ENCODE data around the gene DCTN3. TPM values are rescaled to one million over a fixed set of nuclear protein-coding genes. Genes with fewer than 3 reads are reported as not detected.

DCTN3 gene
- total and polyA plus RNA-seq, 2 donors (not counting 1 experiment from before 2014, with no cell fraction given) = 106 to 157 TPM

DNA sequence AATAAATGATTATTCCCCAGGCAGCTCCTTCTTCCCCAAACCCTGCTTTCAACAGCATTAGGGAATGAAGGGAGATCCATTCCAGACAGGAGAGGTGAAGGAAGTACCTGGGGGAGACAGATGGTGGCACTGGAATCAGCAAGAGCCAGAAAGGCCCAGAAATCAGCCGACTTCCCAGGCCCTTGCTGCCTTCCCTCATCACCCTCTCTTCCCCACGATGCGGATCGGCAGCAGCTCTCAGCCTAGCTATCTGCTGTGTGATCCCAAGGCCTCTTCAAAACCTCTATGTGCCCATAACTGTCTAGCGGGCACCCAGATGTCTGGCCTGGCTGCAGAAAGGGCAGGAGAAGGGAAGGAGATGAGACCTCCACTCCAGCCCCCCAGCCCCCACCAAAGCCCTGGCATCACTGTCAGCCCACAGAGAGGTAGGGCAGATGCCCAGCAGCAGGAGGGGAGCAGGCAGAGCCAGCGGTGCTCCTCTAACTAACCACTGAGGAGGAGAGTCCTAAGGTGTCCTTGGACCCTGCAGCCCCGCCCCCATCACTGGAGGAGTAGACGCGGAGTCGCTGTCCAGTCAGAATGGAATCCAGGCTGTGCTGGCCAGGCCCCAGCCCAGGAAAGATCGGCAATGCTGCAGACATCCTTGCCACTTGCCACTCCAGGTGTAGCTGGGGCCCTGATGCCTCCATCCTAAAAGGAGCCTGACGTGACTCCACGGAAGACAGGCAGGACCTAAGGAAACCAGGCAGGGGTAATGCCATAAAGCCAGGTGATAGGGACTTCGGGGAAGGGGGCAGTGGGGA is 43.5 kb downstream of the DCTN3 start:
- H4K20me1 ChIP-seq (ENCODE audit: control insufficient read depth, extremely low read depth, insufficient read depth, low read length) = no peaks in the 10 kb centered on the region
- no peak overlapping the region for H3K27ac ChIP-seq (ENCODE audit: insufficient read depth, low read length)
- no peaks in the 10 kb centered on the region for H3K36me3 ChIP-seq (ENCODE audit: control insufficient read depth, insufficient read depth, low read length)
- H3K4me2 ChIP-seq (ENCODE audit: extremely low read depth, insufficient read depth, low read length) = no peak overlapping the region
- no peaks in the 10 kb centered on the region for H3K4me1 ChIP-seq (ENCODE audit: control insufficient read depth, extremely low read depth, insufficient read depth, low read length)
- no peak for DNase-seq (ENCODE audit: low read depth in 2 of 2)
- no peak for TF ChIP-seq EZH2 (IDR thresholded peaks at IDR 0.05; ENCODE audit: low read length, missing control alignments)
- TF ChIP-seq, protein P1, sequence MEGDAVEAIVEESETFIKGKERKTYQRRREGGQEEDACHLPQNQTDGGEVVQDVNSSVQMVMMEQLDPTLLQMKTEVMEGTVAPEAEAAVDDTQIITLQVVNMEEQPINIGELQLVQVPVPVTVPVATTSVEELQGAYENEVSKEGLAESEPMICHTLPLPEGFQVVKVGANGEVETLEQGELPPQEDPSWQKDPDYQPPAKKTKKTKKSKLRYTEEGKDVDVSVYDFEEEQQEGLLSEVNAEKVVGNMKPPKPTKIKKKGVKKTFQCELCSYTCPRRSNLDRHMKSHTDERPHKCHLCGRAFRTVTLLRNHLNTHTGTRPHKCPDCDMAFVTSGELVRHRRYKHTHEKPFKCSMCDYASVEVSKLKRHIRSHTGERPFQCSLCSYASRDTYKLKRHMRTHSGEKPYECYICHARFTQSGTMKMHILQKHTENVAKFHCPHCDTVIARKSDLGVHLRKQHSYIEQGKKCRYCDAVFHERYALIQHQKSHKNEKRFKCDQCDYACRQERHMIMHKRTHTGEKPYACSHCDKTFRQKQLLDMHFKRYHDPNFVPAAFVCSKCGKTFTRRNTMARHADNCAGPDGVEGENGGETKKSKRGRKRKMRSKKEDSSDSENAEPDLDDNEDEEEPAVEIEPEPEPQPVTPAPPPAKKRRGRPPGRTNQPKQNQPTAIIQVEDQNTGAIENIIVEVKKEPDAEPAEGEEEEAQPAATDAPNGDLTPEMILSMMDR (conservative IDR thresholded peaks at IDR 0.05 in 1 of 2, IDR thresholded peaks at IDR 0.05 in 1 of 2; ENCODE audit: low read depth in 1 of 2, low read length in 2 of 2) = no peak
- no peak overlapping the region for H3K9ac ChIP-seq (ENCODE audit: insufficient read depth, low read length)
- peaks cover 40% of the 10 kb centered on the region for H3K27me3 ChIP-seq (ENCODE audit: control insufficient read depth, insufficient read depth, low read length)
- no peak overlapping the region for H2AFZ ChIP-seq (ENCODE audit: low read length)
- no peak overlapping the region for H3K4me3 ChIP-seq (replicated peaks in 1 of 4; ENCODE audit: control extremely low read depth in 1 of 4, insufficient read depth in 1 of 4, low read depth in 3 of 4, low read length in 4 of 4)
- no peaks in the 10 kb centered on the region for H3K9me3 ChIP-seq (ENCODE audit: control insufficient read depth, insufficient read depth, low read depth, low read length)
- H3K79me2 ChIP-seq (ENCODE audit: control insufficient read depth, insufficient read depth, low read length) = no peaks in the 10 kb centered on the region

DNA sequence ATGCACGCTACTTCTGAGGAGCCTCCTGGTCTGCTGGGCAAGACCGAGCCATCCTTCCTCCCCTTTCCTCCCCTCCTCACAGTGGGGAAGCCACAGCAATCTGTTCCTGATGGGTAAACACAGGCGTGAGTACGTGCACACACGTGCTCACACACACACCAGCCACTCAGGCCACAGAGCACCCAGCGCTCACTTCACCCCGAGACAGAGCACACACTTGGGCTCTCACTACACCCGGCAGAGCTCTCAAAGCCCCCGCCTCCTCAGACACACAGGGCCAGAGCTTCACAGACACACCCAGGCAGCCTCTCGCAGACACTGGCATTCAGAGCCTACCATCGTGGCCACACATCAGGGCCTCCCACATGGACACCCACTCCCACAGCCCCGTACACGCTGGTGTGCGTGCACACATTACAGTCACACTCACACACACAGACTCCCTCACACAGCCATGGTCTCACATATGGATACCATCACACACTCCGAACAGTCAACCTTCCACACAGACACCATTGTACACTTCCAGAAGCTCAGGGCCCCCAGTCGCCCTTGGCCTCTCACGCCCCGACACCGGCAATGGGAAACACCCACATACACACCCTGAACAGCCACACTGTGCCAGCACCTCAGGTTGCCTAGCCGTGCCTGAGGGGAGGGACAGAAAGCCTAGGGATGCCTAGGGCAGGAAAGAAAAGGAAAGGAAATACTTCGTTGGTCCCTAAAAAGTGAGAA is 44.3 kb downstream of the DCTN3 start:
- H3K27me3 ChIP-seq (ENCODE audit: control insufficient read depth, insufficient read depth, low read length) = peaks cover 38% of the 10 kb centered on the region

GRCh38 chr9:34575241-34575640 is 45.1 kb downstream of the DCTN3 start:
- peaks cover 33% of the 10 kb centered on the region for H3K27me3 ChIP-seq (ENCODE audit: control insufficient read depth, insufficient read depth, low read length)
- H3K4me3 ChIP-seq (replicated peaks in 1 of 4; ENCODE audit: control extremely low read depth in 1 of 4, insufficient read depth in 1 of 4, low read depth in 3 of 4, low read length in 4 of 4) = no peak overlapping the region
- no peaks in the 10 kb centered on the region for H3K36me3 ChIP-seq (ENCODE audit: control insufficient read depth, insufficient read depth, low read length)
- H4K20me1 ChIP-seq (ENCODE audit: control insufficient read depth, extremely low read depth, insufficient read depth, low read length) = no peaks in the 10 kb centered on the region
- H3K9ac ChIP-seq (ENCODE audit: insufficient read depth, low read length) = no peak overlapping the region
- no peaks in the 10 kb centered on the region for H3K9me3 ChIP-seq (ENCODE audit: control insufficient read depth, insufficient read depth, low read depth, low read length)
- H2AFZ ChIP-seq (ENCODE audit: low read length) = no peak overlapping the region
- H3K4me2 ChIP-seq (ENCODE audit: extremely low read depth, insufficient read depth, low read length) = no peak overlapping the region
- no peak for TF ChIP-seq EZH2 (IDR thresholded peaks at IDR 0.05; ENCODE audit: low read length, missing control alignments)
- TF ChIP-seq, protein P1 (conservative IDR thresholded peaks at IDR 0.05 in 1 of 2, IDR thresholded peaks at IDR 0.05 in 1 of 2; ENCODE audit: low read depth in 1 of 2, low read length in 2 of 2) = no peak
- no peak for DNase-seq (ENCODE audit: low read depth in 2 of 2)
- H3K79me2 ChIP-seq (ENCODE audit: control insufficient read depth, insufficient read depth, low read length) = no peaks in the 10 kb centered on the region
- no peaks in the 10 kb centered on the region for H3K4me1 ChIP-seq (ENCODE audit: control insufficient read depth, extremely low read depth, insufficient read depth, low read length)
- H3K27ac ChIP-seq (ENCODE audit: insufficient read depth, low read length) = no peak overlapping the region

More for the DNA sequence above, 44.3 kb downstream of the DCTN3 start:
- Histone ChIP-seq H3K36me3 (ENCODE audit: control insufficient read depth, insufficient read depth, low read length) (no peaks in the 10 kb centered on the region), H2AFZ (ENCODE audit: low read length) (no peak overlapping the region), H3K27ac (ENCODE audit: insufficient read depth, low read length) (no peak overlapping the region), H3K4me2 (ENCODE audit: extremely low read depth, insufficient read depth, low read length) (no peak overlapping the region), H3K9me3 (ENCODE audit: control insufficient read depth, insufficient read depth, low read depth, low read length) (no peaks in the 10 kb centered on the region), H3K79me2 (ENCODE audit: control insufficient read depth, insufficient read depth, low read length) (no peaks in the 10 kb centered on the region), H4K20me1 (ENCODE audit: control insufficient read depth, extremely low read depth, insufficient read depth, low read length) (no peaks in the 10 kb centered on the region), H3K9ac (ENCODE audit: insufficient read depth, low read length) (no peak overlapping the region), H3K4me1 (ENCODE audit: control insufficient read depth, extremely low read depth, insufficient read depth, low read length) (no peaks in the 10 kb centered on the region), H3K4me3 (replicated peaks in 1 of 4; ENCODE audit: control extremely low read depth in 1 of 4, insufficient read depth in 1 of 4, low read depth in 3 of 4, low read length in 4 of 4) (no peak overlapping the region)
- DNase-seq (ENCODE audit: low read depth in 2 of 2) = no peak
- peak; percentile 45 for TF ChIP-seq EZH2 (IDR thresholded peaks at IDR 0.05; ENCODE audit: low read length, missing control alignments)
- TF ChIP-seq, protein P1 (conservative IDR thresholded peaks at IDR 0.05 in 1 of 2, IDR thresholded peaks at IDR 0.05 in 1 of 2; ENCODE audit: low read depth in 1 of 2, low read length in 2 of 2) = no peak

Measured in fibroblast of lung (primary cell).